ENCODE measurements around the gene ARNT2.

DNA sequence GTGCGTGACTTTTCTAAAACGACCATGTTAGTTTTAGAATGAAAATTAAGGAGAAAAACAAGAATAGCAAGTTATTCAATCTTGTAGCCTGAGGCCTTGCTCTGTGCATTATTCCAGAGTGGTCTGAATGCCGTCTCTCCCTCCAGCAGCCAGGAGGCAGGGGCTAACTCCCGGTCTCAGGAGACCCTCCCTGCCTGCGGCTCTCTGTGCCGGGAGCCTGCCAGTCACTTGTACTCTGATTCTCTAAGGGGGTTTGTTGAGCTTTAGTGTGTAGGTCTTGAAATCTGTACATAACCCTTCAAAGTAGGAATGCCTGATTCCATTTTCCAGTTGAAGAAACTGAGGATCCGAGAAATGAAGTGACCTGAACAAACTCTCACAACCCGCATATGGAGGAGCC is 97.3 kb downstream of the ARNT2 start:
- TF ChIP-seq NRF1 (IDR thresholded peaks at IDR 0.05; ENCODE audit: low read depth, low read length) (no peak), EP300 (IDR thresholded peaks at IDR 0.05; ENCODE audit: borderline replicate concordance in 1 of 2, low read depth in 1 of 2, low read length in 1 of 2) (no peak), SIN3A (IDR thresholded peaks at IDR 0.05; ENCODE audit: borderline replicate concordance, low read depth, low read length) (no peak), CHD2 (IDR thresholded peaks at IDR 0.05; ENCODE audit: low read length, partially characterized antibody) (no peak), RAD21 (IDR thresholded peaks at IDR 0.05; ENCODE audit: low read length) (no peak), FOXJ3 (CRISPR knock-in tag; IDR thresholded peaks at IDR 0.05) (no peak), FOXM1 (IDR thresholded peaks at IDR 0.05; ENCODE audit: low read depth) (no peak), TCF12 (IDR thresholded peaks at IDR 0.05) (no peak), POLR2AphosphoS5 (IDR thresholded peaks at IDR 0.05; ENCODE audit: low read depth, low read length) (no peak)
- TF ChIP-seq, protein P1, sequence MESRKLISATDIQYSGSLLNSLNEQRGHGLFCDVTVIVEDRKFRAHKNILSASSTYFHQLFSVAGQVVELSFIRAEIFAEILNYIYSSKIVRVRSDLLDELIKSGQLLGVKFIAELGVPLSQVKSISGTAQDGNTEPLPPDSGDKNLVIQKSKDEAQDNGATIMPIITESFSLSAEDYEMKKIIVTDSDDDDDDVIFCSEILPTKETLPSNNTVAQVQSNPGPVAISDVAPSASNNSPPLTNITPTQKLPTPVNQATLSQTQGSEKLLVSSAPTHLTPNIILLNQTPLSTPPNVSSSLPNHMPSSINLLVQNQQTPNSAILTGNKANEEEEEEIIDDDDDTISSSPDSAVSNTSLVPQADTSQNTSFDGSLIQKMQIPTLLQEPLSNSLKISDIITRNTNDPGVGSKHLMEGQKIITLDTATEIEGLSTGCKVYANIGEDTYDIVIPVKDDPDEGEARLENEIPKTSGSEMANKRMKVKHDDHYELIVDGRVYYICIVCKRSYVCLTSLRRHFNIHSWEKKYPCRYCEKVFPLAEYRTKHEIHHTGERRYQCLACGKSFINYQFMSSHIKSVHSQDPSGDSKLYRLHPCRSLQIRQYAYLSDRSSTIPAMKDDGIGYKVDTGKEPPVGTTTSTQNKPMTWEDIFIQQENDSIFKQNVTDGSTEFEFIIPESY (IDR thresholded peaks at IDR 0.05; ENCODE audit: borderline replicate concordance, low read depth): no peak
- TF ChIP-seq, protein P2, sequence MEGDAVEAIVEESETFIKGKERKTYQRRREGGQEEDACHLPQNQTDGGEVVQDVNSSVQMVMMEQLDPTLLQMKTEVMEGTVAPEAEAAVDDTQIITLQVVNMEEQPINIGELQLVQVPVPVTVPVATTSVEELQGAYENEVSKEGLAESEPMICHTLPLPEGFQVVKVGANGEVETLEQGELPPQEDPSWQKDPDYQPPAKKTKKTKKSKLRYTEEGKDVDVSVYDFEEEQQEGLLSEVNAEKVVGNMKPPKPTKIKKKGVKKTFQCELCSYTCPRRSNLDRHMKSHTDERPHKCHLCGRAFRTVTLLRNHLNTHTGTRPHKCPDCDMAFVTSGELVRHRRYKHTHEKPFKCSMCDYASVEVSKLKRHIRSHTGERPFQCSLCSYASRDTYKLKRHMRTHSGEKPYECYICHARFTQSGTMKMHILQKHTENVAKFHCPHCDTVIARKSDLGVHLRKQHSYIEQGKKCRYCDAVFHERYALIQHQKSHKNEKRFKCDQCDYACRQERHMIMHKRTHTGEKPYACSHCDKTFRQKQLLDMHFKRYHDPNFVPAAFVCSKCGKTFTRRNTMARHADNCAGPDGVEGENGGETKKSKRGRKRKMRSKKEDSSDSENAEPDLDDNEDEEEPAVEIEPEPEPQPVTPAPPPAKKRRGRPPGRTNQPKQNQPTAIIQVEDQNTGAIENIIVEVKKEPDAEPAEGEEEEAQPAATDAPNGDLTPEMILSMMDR (IDR thresholded peaks at IDR 0.05): no peak
- TF ChIP-seq, protein P3, sequence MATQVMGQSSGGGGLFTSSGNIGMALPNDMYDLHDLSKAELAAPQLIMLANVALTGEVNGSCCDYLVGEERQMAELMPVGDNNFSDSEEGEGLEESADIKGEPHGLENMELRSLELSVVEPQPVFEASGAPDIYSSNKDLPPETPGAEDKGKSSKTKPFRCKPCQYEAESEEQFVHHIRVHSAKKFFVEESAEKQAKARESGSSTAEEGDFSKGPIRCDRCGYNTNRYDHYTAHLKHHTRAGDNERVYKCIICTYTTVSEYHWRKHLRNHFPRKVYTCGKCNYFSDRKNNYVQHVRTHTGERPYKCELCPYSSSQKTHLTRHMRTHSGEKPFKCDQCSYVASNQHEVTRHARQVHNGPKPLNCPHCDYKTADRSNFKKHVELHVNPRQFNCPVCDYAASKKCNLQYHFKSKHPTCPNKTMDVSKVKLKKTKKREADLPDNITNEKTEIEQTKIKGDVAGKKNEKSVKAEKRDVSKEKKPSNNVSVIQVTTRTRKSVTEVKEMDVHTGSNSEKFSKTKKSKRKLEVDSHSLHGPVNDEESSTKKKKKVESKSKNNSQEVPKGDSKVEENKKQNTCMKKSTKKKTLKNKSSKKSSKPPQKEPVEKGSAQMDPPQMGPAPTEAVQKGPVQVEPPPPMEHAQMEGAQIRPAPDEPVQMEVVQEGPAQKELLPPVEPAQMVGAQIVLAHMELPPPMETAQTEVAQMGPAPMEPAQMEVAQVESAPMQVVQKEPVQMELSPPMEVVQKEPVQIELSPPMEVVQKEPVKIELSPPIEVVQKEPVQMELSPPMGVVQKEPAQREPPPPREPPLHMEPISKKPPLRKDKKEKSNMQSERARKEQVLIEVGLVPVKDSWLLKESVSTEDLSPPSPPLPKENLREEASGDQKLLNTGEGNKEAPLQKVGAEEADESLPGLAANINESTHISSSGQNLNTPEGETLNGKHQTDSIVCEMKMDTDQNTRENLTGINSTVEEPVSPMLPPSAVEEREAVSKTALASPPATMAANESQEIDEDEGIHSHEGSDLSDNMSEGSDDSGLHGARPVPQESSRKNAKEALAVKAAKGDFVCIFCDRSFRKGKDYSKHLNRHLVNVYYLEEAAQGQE (IDR thresholded peaks at IDR 0.05; ENCODE audit: low read depth, low read length): no peak
